Measurements from ENCODE around the gene ERO1B.
"Not testable (repeated sequence)": the region's sequence is repeated elsewhere in the genome, so short reads cannot be mapped to it uniquely, and the experiment has no call there.

ERO1B gene

DNA sequence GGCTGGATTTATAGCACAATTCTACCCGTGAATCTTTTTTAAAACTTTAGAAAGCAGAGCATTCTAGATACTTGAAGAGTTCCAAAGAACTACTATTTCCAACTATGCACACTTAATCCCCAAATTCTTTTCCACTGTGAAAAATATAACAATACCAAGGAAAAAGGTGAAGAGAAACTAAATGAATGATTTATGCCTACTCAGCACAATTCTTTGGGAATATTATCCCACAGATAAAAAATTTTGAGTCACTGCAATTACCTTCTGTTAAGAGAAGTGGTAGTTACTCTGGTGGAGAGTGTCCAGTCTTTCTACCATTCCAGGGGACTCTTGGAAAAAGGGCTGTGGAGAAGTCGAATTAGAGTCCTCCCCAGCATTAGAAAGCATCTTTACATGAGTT lies 39.2 kb downstream of the ERO1B start:
- no peak for DNase-seq

DNA sequence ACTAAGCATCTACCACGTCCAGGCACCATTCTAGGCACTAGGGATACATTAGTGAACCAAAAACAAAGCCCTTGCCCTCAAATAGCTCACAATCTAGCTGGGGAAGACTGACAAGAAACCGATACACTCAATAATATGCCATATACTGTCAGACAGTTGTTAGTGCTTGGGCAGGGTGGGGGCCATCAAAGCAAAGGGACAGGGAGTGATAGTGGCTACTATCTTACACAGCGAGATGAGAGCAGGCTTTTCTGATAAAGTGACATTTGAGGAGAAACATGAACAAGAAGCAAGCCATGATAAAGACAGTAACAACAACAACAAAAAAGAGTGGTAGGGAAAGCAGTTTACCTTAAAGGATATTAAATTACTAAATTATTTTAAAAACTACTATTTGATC lies 41.1 kb downstream of the ERO1B start:
- no peak for DNase-seq

DNA sequence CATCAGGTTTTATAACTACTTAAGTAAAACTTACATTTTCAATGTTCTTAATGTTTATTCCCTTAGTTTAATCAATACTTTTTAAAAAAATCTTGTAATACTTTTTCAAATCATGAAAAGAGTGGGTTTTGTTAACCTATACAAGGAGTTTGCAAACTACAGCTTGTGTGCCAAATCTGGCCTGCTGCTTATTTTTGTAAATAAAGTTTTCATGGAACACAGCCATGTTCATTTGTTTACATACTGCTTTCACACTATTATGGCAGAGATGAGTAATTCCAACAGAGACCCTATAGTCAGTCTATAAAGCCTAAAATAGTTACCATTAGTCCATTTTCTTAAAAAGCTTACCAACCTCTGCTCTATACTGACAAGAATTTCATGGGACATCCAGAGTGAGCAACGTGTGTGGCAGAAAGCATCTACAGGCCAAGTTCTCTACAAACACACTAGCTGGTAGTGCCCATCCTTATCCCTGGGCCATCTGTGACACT lies 42.6 kb downstream of the ERO1B start:
- no peak for DNase-seq

DNA sequence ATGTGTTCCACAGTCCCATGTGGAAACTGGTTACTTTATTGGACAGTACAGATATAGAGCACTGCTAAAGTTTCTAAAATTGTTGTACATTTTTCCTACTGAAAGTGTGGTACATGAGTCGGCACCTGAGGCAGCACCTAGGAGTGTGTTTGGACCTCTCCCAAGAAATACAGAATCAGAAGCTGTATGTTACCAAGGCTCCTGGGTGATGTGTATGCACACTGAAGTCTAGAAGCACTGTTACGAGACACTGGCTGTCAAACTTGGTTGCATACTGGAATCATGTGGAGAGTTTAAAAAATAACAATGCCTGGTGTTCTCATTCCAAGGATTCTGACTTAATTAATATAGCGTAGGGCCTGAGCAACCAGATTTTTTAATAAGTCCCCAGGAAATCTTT lies 46.6 kb downstream of the ERO1B start:
- DNase-seq, result no peak

DNA sequence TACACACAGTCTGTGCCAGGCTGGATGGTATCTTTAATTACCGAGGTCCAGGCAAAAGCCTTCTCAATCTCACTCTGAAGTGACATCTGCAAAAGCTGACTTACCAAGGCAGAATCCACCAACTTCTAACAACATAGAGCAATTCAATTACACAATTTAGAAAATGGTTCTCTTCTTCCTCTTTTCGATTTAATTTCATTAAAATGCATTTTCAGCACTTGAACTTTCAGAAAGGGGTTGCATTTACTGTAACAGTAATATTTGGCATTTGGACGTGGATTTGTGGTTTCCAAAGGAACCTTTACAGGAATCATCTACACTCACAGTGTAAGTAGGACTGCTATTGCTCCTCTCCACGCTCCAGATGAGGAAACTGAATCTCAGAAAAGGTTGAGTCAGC lies 53.3 kb downstream of the ERO1B start:
- no peak for DNase-seq

DNA sequence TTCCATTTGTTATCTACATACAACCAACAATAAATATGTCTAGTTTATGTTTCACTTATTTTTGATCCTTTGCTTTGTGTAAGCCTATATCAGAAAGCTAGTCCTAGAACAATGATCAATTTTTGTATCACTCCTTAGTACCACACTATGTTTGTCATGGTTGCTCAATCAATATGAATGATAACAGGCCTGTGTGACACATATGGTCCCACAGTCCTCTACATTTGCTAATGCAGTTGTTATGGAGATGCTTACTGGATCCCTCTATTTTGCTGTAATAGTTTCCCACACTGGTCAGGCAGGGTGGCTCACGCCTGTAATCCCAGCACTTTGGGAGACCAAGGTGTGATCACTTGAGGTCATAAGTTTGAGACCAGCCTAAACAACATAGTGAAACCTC lies 59.1 kb downstream of the ERO1B start:
- DNase-seq, result no peak

DNA sequence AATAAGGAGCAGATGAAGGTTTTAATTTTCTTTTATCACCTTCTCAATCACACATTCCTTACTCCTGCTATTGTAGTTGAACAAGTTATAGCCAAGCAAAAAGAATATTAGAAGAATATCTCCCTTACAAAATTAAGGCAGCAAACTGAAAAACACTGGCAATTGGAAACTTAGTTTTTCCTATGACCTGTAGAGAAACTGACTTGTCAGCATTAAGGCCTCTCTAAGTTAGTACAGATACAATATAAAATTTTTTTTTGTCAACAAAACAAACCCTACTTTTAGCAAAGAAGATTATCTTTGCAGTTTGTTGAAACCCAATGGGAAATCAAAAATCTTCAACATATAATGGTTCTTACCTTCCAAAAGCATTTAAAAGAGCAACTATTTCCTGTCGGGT lies 61.3 kb downstream of the ERO1B start:
- DNase-seq, result no peak

DNA sequence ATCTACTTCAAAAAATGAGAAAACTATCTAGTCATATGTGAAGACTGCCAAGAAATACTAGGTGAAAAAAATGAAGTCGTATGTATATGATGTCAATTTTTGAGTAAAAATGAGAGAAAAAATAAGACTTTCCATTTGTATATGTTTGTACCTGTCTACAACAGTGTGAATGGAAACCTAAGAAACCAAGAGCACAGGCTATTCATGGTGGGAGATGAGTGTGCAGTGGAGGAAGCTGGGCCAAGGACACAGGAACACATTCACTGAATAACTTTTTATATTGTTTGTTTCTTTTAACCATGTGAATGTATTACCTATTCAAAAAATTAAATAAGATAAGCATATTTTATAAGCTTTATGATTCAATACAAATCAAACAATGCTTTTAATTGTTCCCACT lies 67.0 kb downstream of the ERO1B start:
- no peak for DNase-seq

DNA sequence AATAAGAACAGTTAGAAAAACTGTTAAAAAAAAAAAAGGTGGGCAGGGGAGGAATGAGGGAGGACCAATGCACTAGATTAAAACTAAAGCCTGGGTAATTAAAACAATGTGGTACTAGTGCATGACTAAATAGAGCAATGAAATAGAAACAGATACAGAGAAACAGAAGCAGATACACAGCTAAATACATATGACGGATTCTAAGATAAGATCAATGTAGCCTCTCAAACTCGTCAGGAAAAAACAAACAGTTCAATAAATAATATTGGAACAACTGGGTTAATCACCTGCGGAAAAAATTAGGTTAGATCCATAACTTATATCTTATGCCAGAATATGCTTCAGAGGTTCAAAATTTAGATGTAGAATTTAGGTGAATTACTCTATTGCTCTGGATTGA lies 68.2 kb downstream of the ERO1B start:
- no peak for DNase-seq

DNA sequence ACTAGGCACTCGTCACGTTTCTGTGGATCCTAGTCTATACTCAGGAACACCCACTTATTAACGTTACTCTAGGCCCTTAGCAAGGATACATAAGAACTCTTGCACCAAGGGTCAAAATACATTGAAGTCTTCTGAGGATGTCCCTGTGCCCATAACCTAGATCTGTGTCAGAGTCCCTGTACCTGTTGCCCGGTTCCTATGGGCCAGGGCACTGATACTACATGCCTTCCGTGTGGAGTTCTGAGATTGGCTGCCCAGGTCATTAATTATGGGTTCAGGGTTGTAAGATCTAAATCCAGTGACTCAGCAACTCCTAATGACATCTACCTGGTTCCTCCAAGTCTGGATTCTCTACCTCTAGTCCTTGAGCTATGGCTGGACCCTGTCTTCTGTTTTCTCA lies 69.9 kb downstream of the ERO1B start:
- no peak for DNase-seq

DNA sequence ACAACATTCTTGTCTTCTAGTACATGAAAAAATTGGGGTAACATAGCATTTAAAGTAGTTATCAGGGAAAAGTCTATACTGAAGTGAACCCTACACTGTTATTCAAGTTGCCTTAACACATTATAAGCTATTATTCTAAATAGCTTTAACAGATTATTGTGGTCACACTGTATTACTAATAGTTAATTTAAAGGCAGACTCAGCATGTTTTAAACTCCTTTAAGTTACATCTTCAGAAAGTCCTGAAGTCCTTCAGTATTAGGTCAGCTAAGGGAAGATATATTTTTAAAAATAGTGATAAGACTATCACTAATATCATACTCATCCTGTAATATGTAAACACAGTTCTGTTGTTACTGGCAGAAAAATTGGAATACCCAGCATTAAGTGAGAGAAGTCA lies 72.0 kb downstream of the ERO1B start:
- DNase-seq, result no peak

DNA sequence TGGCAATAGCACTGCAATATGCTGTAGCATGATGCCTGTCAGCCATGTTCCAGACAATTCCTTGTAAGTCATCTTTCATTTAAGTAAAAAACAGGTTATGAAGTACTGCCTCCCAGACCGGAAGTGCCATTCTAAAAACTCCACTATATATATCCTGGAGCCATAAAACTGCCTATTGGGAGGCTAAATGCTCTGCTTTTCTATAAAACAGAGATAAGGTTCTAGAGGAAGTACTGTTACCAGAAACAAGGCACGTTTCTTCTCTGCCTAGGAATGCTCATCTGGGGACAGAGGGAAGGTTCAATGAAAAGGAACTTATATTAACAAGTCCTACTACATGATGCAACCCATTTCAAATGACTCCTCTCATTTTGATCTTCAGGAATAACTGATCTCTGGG lies 72.6 kb downstream of the ERO1B start:
- no peak for DNase-seq

DNA sequence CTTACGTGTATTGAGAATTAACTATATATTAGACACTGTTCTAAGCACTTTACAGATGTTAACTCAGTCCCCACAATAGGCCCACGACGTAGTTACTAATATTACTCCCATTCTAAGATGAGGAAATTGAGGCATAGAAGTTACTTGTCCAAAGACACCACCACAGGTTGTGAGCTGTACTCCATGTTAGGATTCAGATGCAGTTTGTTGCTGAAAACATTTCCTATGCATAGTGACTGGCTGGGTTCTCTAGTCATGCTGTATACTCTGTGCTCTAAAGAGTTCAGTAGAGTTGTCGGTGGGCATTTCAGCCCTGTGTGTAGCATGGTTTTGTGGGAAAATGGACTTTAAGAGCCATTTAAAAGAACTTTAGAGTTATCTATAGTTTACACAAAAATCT lies 74.2 kb downstream of the ERO1B start:
- DNase-seq, result no peak

DNA sequence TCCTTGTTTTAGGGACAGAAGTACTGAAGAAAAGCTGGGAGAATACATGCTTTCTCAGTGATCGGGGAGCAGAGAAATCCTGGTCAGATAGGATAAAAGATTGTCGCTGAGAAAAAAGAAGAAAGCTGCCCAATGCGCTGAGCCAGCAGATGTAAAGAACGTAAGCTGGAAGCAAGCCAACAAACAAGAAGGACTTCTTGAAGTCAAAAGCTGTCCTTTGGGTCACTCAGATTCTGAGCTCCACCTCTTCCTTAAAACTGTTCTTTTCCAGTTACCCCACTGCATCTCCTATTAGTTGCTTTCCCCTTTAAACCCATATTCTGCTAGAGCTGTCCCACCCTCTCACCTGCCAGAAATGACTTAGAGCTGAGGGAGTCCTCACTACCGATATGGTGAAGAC lies 74.6 kb downstream of the ERO1B start:
- DNase-seq, result no peak

DNA sequence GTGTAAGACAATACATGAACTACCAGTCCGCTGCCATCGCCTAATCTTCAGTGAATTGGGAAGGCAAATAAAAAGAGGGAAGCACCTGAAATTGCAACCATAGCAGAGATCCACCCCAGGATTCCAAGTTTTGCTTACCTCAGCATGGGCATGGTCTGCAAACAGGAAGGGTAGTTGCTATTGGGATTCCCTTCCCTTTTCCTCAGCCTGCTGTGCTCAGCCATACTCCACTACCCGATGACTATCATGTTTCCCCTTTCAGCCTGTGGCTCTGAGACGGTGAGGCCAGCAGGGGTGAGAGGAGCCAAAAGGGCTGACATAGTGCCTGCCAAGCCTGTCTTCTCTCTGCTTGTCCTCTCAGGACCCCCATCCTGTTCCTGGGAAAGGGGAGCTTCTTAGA lies 75.2 kb downstream of the ERO1B start:
- no peak for DNase-seq

DNA sequence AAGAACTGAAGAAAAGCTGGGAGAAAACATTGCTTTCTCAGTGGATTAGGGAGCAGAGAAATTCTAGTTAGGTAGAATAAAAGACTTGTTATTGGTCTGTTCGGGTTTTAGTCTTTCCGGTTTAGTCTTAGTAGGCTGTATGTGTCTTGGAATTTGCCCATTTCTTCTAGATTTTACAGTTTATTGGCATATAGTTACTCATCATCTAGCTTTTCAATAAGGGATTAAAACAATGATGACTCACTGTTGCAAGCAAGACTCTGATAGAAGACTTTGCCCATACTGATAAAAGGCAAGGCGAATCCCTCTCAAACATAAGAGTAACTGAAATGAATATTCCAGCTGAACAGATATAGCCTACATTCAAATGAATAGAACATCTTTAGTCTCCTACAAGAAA lies 77.1 kb downstream of the ERO1B start:
- no peak for DNase-seq

DNA sequence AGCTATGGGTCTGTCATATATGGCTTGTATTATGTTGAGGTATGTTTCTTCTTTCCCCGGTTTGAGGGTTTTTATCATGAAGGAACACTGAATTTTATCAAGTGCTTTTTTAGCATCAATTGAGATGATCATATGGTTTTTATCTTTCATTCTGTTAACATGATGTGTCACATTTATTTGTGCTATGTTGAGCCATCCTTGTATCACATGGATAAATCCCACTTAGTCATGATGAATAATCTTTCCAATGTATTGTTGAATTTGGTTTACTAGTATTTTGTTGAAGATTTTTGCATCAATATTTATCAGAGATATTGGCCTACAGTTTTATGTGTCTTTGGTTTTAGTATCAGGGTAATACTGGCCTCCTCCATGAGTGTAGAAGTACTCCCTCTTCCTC lies 77.7 kb downstream of the ERO1B start:
- DNase-seq, result no peak

DNA sequence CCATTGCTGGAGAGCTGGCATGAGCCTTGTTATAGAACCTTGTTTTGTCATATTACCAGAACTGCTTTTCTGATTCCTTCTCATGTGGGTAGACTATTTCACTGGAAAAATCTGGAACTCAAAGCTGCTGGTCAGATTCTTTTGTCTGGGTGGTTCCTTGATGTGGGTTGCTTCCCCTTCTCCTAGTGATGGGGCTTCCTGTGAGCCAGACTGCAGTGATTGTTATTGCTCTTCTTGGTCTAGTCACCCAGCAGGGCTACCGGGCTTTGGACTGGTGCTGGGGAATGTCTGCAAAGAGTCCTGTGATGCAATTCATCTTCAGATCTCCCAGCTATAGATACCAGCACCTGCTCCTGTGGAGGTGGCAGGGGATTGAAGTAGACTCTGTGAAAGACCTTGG lies 80.0 kb downstream of the ERO1B start:
- DNase-seq, result no peak

DNA sequence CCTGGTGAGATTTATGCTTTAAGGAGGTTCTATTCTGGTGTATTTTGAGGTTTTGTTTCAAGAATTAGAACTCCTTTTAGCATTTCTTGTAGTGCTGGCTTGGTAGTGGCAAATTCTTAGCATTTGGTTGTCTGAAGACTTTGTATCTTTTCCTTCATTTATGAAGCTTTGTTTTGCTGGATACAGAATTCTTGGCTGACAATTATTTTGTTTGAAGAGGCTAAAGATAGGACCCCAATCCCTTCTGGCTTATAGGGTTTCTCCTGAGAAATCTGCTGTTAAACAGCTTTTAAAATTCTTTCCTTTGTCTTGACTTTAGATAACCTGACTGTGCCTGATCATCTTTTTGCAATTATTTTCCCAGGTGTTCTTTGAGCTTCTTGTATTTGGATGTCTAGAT lies 80.8 kb downstream of the ERO1B start:
- no peak for DNase-seq

DNA sequence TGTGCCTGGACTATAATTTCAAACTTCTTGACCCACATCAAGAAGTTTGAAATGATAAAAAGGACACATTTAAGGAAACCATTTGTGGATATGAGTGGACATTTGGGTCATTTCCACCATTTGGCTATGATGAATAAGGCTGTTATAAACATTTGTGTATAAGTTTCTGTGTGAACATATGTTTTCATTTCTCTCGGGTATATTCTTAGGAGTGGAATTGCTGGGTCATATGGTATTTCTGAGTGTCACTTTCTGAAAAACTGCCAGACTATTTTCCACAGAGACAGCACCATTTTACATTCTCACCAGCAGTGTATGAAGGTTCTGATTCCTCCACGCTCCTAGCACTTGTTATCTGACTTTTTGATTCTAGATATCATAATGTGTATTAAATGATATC lies 88.6 kb downstream of the ERO1B start:
- no peak for DNase-seq

DNA sequence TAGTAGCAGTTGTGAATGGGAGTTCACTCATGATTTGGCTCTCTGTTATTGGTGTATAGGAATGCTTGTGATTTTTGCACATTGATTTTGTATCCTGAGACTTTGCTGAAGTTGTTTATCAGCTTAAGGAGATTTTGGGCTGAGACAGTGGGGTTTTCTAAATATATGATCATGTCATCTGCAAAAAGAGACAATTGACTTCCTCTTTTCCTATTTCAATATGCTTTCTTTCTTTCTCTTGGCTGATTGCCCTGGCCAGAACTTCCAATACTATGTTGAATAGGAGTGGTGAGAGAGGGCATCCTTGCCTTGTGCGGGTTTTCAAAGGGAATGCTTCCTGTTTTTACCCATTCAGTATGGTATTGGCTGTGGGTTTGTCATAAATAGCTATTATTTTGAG lies 93.7 kb downstream of the ERO1B start:
- not testable (repeated sequence) for DNase-seq

DNA sequence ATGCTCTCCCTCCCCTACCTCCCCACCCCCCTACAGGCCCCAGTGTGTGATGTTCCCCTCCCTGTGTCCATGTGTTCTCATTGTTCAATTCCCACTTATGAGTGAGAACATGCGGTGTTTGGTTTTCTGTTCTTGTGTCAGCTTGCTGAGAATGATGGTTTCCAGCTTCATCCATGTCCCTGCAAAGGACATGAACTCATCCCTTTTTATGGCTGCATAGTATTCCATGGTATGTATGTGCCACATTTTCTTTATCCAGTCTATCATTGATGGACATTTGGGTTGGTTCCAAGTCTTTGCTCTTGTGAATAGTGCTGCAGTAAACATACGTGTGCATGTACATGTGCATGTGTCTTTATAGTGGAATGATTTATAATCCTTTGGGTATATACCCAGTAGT lies 95.3 kb downstream of the ERO1B start:
- DNase-seq, result not testable (repeated sequence)

DNA sequence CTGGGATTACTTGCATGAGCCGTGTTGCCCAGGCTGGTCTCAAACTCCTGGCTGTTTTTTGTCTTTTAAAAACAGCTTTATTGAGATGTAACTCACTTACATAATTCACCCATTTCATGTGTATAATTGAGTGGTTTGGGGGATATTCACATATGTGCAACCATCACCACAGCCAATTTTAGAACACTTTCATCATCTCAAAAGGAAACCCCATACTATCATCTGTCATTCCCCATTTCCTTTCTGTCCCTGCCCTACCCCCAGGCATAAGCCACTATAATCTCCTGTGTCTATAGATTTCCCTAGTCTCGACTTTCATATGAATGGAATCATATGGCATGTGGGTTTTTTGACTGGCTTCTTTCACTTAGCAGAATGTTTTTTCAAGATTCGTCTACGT lies 96.1 kb downstream of the ERO1B start:
- no peak for DNase-seq

DNA sequence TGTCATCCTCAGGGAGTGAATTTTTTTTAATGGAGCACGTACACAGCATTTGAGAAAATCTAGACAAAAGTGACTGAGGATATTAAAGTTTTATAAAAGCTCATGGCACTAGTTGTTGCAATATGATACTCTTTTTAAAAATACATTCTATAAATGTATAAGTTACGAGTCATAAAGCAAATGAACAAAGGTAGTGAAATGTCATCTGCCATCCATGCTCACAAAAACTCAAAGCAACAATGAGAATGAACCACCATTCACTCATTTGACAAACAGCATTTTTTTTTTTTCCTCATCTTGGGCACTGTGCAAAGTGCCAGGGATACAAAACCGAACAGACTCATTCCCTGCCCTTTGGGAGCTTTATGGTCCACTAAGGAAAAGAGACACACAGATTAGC lies 100.7 kb downstream of the ERO1B start:
- DNase-seq, result no peak

DNA sequence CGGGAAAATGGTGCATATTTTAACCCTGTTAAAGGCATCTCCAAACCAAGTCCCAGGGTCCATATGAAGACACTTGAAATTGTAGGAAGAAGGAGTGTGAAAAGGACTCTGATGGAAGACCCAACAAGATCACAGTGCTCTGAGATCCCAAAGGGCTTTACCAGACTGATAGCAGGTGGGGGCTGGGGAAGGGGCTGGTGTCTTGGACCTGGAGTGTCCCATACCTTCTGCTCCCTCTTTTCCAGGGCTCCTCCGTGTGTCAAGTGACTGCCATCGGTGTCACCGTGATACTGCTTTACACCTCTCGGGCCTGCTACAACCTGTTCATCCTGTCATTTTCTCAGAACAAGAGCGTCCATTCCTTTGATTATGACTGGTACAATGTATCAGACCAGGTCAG lies 102.1 kb downstream of the ERO1B start:
- DNase-seq, result no peak
